ENCODE measurements around the gene BEST3. TPM values are rescaled to one million over a fixed set of nuclear protein-coding genes. Genes with fewer than 3 reads are reported as not detected.

The BEST3 gene
- total RNA-seq, 4 donors from 2014 or later: not detected

DNA sequence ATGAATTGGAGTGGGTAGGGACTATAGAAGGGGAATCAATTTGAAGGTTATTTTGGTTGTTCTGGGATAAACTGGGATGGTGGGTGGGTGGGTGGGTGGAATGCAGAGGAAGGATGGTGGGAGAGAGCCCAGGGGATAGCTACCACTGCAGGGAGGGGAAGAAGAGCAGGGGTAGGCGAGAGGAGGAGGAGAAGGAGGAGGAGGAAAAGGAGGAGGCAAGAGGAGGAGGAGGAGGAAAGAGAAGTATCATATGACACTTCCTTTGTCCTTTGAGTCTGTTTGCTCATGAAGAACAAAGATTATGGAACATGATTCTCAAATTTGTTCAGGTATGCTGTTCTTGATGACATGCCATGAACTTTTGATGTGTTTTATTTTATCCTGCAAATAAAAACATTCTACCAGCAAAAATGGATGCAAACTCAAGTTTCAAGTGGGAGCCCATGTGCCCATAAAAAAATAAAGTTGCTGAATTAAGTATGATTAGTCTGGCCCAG is 4.1 kb upstream of the BEST3 start:
- DNase-seq (ENCODE audit: low spot score) (no peak), ATAC-seq (ENCODE audit: low FRiP score) (no peak)
- TF ChIP-seq, protein P1, sequence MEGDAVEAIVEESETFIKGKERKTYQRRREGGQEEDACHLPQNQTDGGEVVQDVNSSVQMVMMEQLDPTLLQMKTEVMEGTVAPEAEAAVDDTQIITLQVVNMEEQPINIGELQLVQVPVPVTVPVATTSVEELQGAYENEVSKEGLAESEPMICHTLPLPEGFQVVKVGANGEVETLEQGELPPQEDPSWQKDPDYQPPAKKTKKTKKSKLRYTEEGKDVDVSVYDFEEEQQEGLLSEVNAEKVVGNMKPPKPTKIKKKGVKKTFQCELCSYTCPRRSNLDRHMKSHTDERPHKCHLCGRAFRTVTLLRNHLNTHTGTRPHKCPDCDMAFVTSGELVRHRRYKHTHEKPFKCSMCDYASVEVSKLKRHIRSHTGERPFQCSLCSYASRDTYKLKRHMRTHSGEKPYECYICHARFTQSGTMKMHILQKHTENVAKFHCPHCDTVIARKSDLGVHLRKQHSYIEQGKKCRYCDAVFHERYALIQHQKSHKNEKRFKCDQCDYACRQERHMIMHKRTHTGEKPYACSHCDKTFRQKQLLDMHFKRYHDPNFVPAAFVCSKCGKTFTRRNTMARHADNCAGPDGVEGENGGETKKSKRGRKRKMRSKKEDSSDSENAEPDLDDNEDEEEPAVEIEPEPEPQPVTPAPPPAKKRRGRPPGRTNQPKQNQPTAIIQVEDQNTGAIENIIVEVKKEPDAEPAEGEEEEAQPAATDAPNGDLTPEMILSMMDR (IDR thresholded peaks at IDR 0.05): no peak

DNA sequence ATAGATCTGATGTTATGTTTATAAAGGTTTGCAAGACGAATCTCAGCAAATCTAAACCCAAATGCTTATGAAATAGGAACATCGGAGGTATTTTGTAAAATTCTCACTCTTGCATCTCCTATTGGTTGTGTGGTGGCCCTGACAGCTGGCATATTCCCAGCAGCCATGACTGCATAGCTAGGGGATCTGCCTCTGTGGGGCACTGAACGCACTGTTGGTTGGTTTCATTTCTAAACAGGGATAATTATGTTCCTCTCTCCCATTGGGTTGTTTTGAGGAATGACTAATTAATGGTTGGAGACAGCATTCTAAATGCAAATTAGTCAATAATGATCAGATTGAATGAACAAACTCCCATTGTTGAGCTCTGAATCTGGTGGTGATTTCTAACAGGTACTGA is 2.7 kb upstream of the BEST3 start:
- DNase-seq (ENCODE audit: low spot score) (no peak), ATAC-seq (ENCODE audit: low FRiP score) (no peak)
- TF ChIP-seq, protein P1 (IDR thresholded peaks at IDR 0.05): no peak

DNA sequence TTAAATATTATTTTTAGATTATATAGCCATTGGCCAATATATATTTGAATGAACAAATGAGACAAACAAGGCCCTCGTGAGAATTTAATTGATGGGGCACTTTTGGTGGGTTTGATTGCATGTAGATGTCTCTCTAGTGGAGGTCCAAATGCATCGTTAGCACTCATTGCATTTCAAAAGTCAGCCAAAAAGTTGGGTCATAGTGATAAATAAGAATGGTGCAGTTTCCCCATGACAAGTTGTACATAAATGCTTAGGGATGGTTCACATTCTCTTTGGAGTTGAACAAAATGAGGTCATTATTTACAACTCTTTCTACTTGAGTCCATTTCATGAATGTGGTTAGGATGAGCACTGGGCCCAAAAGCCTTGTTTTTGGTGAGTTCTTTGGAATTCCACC is 1.0 kb downstream of the BEST3 start:
- ATAC-seq (ENCODE audit: low FRiP score) (no peak), DNase-seq (ENCODE audit: low spot score) (no peak)
- TF ChIP-seq, protein P1 (IDR thresholded peaks at IDR 0.05): no peak

DNA sequence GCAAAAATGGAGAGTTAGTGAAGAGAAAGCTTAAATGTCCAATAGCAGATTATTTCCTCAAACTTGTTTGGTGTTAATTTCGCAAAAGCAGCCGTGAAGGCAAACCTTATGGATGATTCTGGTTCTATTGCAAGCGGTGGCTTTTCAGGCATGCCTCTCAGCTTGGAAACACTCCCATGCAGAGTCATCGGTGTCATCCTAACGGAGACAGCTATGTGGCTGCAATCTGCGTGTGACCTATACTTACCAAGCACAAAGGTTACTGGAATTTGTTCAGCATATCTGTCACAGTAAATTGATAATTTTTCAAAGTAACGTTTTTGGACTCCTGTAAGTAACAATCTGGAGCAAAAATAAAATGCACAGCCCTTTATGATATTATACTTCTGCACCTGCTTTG is 5.0 kb downstream of the BEST3 start:
- TF ChIP-seq, protein P1 (IDR thresholded peaks at IDR 0.05): no peak
- ATAC-seq (ENCODE audit: low FRiP score) (no peak), DNase-seq (ENCODE audit: low spot score) (no peak)

DNA sequence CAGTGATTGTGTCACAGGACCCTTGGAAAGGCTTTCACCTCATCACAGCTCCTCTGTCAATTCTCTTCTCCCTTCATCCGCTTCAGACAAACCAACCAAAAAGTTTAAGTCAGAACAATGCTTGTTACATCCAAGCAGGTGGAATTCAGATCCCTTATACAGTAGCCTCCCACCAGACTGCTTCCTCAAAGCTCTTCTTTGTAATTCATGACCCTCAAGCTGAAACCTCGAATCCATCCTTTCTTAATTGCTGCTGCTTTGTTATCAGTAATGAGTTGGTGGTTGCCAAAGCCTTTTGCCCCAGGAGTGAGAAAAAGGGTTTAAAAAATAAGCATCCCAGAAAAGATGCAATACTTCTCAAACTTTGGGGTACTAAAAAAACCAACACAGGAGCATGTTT is 9.5 kb downstream of the BEST3 start:
- no peak for DNase-seq (ENCODE audit: low spot score)
- TF ChIP-seq, protein P1 (IDR thresholded peaks at IDR 0.05): no peak
- ATAC-seq (ENCODE audit: low FRiP score): no peak

DNA sequence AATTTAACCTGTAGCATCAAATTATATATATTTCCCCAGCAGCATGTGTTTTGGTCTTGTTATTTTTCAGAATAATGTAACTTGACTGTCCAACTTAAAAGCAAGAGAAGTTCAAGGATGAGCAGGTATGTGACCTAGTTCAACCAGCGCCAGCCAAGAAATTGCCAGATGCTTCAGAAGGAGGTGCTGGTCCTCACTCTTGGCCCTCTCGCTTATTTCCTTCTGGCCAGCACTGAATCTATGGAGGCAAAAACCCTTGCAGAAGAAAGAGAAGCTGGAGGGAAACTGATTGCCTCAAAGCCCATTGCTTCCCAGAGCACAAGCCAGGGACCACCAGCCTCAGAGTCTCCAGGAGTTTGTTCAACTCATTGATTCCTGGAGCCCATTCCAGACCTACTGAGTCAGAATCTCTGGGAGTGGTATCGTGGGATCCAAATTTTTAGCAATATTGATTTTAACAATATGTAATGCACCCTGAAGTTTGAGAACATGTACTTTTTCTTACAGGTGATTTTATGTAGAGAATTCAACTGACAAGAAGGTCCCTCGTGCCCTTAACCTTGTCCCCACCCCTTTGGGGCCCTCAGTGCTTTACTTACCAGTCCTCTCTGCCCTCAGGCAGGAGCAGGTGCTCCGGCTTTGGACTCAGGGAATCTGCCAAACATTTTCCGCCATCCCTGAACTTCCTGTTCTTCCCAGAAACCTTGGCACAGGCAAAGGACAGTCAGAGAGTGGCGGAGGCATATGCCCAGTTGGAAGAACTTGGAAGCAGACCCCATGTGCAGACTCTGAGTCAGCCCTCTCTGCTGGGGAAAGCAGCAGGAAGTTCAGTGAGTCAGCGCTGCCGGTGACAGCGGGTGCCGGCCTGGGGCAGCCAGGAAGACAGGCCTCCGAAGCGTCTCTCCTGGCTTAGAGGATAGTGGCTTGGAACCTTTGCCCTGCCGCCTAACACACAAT is 10.4 kb downstream of the BEST3 start:
- peak; percentile 22 for DNase-seq (ENCODE audit: low spot score)
- peak; percentile 89 for ATAC-seq (ENCODE audit: low FRiP score)
- TF ChIP-seq, protein P1 (IDR thresholded peaks at IDR 0.05): no peak

DNA sequence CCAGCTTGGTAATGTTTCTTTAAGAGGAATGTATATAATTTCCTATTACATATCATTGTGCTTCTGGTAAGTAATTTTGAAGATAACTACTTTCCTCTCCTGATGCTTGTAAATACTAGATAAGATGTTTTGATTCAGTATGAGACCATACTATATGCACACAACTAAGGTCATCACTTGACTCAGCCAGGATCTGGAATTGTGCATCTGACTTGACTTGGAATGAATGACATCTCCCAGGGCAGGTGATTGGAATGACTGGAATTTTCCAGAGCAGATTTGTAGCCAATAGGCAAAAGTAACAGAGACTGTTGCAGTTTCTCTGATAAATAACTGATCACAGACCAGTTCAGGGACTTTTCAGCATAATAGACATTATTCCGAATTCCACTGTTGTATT is 11.1 kb downstream of the BEST3 start:
- DNase-seq (ENCODE audit: low spot score): no peak

More for the DNA sequence above, 11.1 kb downstream of the BEST3 start:
- ATAC-seq (ENCODE audit: low FRiP score): no peak
- TF ChIP-seq, protein P1 (IDR thresholded peaks at IDR 0.05): no peak

Measured in omental fat pad (tissue), 4 donors.